Kidney epithelial cell (primary cell): ENCODE measurements around the gene NCK1. TPM values are rescaled to one million over a fixed set of nuclear protein-coding genes. Genes with fewer than 3 reads are reported as not detected.

Source experiments
- DNase-seq: peaks from one replicate; pipeline ENCODE4 v3.0.0-alpha.2; 2010; ENCODE audit warnings: low read depth
- H3K27me3 ChIP-seq: 2 replicates; pipeline ENCODE4 v1.6.0; 2011; ENCODE audit warnings: low read length; ENCODE audit not compliant: control insufficient read depth, insufficient read depth
- H3K36me3 ChIP-seq: 2 replicates; pipeline ENCODE4 v1.5.1; 2011; ENCODE audit warnings: low read length; ENCODE audit not compliant: control insufficient read depth, insufficient read depth
- H3K4me3 ChIP-seq: 2 replicates; pipeline ENCODE4 v1.5.1; 2011; ENCODE audit warnings: low read depth, mild to moderate bottlenecking, control low read depth, low read length
- CTCF ChIP-seq: IDR thresholded peaks from 2 replicates; pipeline ENCODE4 v1.5.1; 2011; ENCODE audit warnings: mild to moderate bottlenecking, moderate library complexity, low read length, control low read depth, inconsistent platforms; ENCODE audit not compliant: insufficient read depth, poor library complexity, severe bottlenecking
- total RNA-seq: library from RNA; depleted of rRNA; stranded (reverse); fragments of >200 nt; gene quantifications from 2 replicates; pipeline ENCODE4 v1.2.3, GENCODE V29; 2015

Gene NCK1
- total RNA-seq, 1 donor from 2014 or later, result 25.7 TPM

- no peaks in the 10 kb centered on the region for H3K27me3 ChIP-seq
- no peak for TF ChIP-seq CTCF
- H3K4me3 ChIP-seq, result no peak overlapping the region
- no peak for DNase-seq
- no peaks in the 10 kb centered on the region for H3K36me3 ChIP-seq
Measured at GRCh38 chr3:136932523-136932922, 70.5 kb downstream of the NCK1 start.

GRCh38 chr3:136932978-136933772 is 71.2 kb downstream of the NCK1 start:
- DNase-seq, result no peak
- no peak for TF ChIP-seq CTCF
- no peak overlapping the region for H3K4me3 ChIP-seq
- no peaks in the 10 kb centered on the region for H3K36me3 ChIP-seq
- no peaks in the 10 kb centered on the region for H3K27me3 ChIP-seq

- no peak for DNase-seq
- no peak for TF ChIP-seq CTCF
Measured at GRCh38 chr3:136937175-136937574, 75.2 kb downstream of the NCK1 start.

GRCh38 chr3:136937851-136938250 is 75.8 kb downstream of the NCK1 start:
- H3K27me3 ChIP-seq, result no peaks in the 10 kb centered on the region
- no peaks in the 10 kb centered on the region for H3K36me3 ChIP-seq
- H3K4me3 ChIP-seq, result no peak overlapping the region
- no peak for TF ChIP-seq CTCF
- no peak for DNase-seq

More at GRCh38 chr3:136937175-136937574, 75.2 kb downstream of the NCK1 start:
- no peak overlapping the region for H3K4me3 ChIP-seq
- H3K36me3 ChIP-seq, result no peaks in the 10 kb centered on the region
- H3K27me3 ChIP-seq, result no peaks in the 10 kb centered on the region

GRCh38 chr3:136938334-136938733 is 76.3 kb downstream of the NCK1 start:
- H3K36me3 ChIP-seq, result no peaks in the 10 kb centered on the region
- no peaks in the 10 kb centered on the region for H3K27me3 ChIP-seq
- DNase-seq, result no peak
- TF ChIP-seq CTCF, result no peak
- H3K4me3 ChIP-seq, result no peak overlapping the region

GRCh38 chr3:136939489-136939888 is 77.5 kb downstream of the NCK1 start:
- H3K36me3 ChIP-seq, result no peaks in the 10 kb centered on the region
- no peak for TF ChIP-seq CTCF
- H3K4me3 ChIP-seq, result no peak overlapping the region
- DNase-seq, result no peak
- no peaks in the 10 kb centered on the region for H3K27me3 ChIP-seq
